CD4-positive, alpha-beta T cell treated with Interleukin-6 at 100 ng/mL for 8 hours (primary cell): ENCODE measurements around the gene CACHD1.
"Not testable (repeated sequence)": the region's sequence is repeated elsewhere in the genome, so short reads cannot be mapped to it uniquely, and the experiment has no call there.

Experiments
- DNase-seq: peaks from one replicate; pipeline ENCODE4 v3.0.0-alpha.2; 2020; ENCODE audit warnings: mixed read lengths, low spot score

CACHD1 gene

GRCh38 chr1:64497088-64497883 is 27.4 kb downstream of the CACHD1 start:
- DNase-seq = no peak

GRCh38 chr1:64498325-64498724 is 28.4 kb downstream of the CACHD1 start:
- no peak for DNase-seq

DNA sequence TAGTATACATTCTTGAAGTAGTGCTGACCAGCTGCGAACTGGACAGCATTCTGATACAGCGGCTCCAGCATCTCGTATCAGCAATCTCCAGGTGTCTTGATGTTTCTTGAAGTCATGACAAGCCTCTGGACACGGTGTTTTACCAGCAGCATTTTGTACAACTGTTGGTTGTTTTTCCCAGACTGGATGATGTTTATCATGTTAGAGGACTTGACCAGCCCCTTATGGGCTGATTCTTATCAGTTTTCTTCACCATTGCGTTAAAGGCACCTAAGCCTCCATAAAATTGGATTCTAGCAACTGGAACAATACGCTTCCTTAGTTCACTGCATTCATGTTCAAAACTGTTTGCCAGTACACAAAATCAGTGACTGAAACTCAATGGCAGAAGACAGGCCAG is 29.1 kb downstream of the CACHD1 start:
- no peak for DNase-seq

- DNase-seq = no peak
Measured at GRCh38 chr1:64499966-64500365, 30.0 kb downstream of the CACHD1 start.

DNA sequence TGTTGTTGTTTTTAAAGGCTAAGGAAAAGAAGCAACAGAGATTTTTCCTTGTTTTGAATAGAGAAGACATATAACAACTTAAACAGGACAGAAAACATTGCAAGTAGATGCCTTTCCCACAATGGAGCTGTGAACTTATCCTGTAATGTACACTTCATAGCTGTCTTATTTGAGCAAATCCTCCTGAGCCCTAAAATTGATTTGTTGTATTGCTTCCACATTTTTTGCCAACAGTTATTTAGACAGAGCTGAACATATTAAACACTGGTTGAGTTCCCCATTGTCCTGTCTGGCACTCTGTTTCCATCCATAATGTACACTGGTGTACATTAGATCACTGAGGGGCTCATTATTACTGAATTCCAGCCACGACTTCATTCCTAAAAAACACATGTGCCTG is 32.2 kb downstream of the CACHD1 start:
- no peak for DNase-seq

GRCh38 chr1:64502931-64503330 is 33.0 kb downstream of the CACHD1 start:
- no peak for DNase-seq

DNA sequence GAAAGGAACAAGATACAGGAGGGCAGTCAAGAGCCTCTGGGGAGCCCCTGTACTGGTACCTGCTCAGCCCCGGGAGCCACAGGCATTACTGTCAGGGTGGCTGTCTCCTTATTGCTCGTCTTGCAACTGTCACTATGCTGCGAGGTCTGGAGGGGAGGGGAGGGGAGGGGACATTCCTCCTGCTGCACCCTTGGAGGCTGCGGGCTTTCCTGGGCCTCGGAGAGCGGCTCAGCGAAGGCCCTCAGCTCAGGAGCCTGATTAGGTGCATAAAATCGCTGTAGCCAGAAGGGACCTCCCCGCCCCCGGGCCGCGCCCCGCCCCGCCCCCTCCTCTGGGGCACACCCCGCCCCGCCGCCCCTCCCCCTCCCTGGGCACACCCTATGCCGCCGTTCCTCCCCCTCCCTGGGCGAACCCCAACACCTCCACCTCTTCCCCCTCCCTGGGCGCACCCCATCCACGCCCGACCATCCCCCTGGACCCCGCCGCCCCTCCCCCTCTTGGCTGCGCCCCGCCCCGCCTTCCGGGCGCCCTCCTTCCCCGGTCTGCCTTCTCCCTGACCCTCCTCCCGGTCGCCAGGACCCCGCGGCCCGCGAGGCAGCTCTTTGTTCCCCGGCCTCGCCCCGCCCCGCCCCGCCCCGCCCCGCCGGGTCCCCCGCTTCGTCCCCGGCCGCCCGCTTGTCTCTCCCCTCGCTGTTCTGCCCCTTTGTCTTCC is 35.5 kb downstream of the CACHD1 start:
- peak; percentile 52 for DNase-seq

DNA sequence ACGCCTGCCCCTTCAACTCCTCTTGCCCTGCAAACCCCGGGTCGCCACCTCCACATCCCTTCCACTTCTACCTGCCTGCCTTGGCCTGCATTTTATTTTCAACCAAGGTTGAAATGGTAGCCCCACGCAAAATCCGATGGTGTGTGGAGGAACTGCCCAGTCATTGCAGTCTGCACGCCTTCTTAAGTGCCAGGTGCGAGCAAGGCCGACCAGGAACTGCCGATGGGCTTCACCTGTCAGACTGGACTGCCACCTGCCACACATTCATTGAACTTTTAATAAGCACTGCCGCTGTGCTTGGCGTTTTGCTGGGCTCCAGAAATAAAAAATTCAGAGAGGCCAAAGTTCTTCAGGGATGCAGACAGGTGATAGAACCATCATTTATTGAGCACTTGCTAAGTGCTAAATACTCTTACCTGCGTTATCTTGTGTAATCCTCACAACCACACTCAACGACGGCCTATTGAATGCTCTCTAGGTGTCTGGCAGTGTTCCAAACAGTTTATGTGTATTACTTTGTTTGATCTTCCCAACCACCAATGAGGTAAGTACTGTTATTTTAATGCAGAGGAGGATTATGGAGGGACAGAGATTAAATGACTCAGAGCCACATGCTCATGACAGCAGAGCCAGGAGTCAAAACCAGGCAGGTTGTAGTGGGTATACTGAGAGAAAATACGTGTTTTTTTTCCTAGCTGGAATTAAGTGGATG is 36.2 kb downstream of the CACHD1 start:
- peak; percentile 37 for DNase-seq

- no peak for DNase-seq
Measured at GRCh38 chr1:64508629-64509028, 38.7 kb downstream of the CACHD1 start.

GRCh38 chr1:64511044-64511443 is 41.1 kb downstream of the CACHD1 start:
- DNase-seq = no peak

- not testable (repeated sequence) for DNase-seq
Measured at GRCh38 chr1:64512206-64512605, 42.3 kb downstream of the CACHD1 start.

GRCh38 chr1:64513545-64513944 is 43.6 kb downstream of the CACHD1 start:
- no peak for DNase-seq

DNA sequence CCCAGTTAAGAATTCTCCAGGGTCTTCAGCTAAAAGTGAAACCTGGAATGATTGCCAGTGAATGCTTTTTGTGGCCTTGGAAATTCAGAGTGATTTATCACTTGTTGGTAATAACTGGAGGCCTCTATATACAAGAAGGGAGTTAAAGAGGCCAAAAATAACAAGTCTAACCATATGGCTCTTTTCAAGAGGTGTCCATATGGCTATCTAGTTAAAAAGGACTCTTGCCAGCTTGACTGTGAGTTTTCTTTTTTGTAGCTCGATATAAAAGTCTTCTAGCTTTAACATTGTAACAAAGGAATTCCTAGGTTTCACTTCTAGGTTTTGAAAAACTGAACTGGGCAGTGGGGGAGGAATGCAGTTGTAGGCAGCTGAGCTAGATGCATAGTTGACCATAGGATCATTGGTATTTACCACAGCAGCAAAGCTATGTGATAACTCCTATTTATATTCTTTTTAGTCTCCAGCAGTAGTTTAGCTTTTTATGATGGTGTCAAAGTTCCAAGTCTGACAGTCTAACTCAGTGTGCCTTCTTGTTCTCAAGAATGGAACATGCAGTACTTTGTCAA is 44.4 kb downstream of the CACHD1 start:
- no peak for DNase-seq

- DNase-seq = no peak
Measured at GRCh38 chr1:64515427-64515826, 45.5 kb downstream of the CACHD1 start.

- no peak for DNase-seq
Measured at GRCh38 chr1:64516301-64516700, 46.4 kb downstream of the CACHD1 start.

DNA sequence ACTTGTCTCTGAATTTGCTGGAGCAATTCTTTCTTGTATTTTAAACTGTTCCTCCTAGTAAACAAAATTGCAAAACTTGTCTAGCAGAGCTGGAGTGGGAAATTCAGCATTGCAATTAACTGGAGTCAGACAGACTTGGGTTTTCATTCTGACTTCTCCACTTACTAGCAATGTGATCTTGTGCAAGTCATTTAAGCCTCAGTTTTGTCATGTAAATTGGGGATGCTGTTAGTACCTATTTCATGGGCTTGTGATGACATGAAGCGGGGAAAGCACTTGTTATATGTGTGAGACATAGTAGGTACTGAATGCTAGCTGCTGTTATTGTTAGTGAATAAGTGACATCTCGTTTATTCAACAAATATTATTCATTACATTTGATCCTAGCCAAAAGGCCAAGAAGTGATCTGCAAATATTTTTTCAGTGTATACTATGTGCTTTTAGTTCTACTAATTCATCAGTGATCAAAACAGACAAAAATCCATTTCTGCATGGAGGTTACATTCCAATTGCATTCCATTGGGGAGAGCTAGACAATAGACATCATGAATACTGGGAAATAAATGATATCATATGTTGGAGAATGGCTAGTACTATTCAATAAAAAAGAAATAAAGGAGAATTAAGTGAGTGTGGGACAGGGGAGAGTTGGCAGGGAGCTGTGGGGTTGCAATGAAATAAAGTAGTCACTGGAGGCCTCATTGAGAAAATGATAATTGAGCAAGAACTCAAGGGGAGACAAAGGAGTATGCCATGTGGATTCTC is 47.1 kb downstream of the CACHD1 start:
- no peak for DNase-seq

- no peak for DNase-seq
Measured at GRCh38 chr1:64517640-64518039, 47.7 kb downstream of the CACHD1 start.

DNA sequence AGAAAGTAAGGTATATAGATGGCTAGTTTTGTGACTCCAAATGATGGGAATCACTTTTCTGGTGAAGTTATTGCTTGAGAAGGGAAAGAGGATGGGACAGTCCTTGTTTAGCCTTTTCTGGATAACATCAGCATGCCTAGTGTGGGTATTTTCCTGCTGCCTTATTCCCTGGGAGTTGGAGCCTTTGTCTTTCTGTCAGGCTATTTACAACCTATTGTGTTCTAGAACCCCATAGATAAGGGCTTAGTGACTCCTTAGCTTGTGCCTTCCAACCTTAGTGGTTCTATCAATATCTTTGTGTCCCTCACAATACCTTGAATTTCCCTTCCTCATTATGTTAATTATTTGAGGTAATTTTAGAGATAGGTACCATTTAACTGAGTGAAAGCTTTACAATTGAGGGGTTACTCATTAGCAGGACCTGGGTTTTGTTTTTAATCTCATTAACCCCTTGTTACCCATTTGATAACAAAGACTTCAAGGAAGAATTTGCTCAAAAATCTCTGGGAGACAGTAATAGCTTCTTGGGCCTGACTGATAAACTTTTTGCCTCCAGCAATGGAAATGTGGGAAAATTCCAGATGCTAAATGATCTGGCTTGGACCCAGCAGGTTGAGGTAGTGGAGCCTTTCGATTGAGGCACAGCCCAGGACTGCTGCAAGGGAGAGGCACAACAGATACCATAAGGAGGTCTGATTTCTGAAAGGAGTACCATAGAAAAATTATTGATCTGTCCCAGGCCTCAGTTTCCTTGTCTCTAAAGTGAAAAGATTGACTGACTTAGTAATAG is 49.0 kb downstream of the CACHD1 start:
- DNase-seq = no peak

DNA sequence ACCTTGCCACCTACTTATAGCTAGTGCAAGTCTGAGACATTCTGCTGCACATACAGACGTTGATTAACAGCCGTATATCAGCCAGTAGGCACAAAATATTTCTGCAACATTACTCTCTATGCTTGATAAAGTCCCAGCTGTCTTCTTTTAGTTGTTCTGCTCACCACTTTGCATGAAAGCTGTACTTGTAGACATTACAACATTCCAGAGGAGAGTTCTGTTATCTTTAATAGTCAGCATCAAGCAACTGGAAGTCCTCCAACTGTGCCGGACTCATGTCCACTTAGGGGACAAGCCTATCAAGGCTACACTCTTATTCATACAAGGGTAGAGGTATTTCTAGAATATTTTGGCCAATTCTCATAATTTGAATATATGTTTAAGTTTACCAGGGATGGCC is 50.0 kb downstream of the CACHD1 start:
- no peak for DNase-seq

DNA sequence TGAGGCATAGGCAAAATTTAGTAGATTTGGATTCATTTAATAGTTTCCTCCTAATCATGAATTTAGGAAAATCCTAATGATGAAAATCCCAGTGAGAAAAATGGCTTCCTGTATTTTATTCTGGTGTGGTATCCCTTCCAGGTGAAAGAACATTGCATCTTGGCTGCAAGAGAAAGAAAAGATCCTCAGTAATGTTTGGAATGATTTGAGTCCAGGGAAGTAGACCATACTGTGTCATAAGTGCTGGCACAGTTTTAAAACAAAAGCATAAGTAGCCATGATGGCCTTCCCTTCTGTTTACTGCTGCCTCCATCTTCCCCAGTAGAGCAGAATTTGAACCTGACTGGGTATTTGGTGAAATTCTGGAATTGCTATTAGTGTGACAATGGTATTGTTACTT is 52.8 kb downstream of the CACHD1 start:
- DNase-seq = no peak
